SHP77 treated with DMSO at 0.1 percent for 48 hours (cell line): ENCODE results near the gene FOXP1.
"Not testable (repeated sequence)": the region's sequence is repeated elsewhere in the genome, so short reads cannot be mapped to it uniquely, and the experiment has no call there.

ENCODE experiments used
- DNase-seq: peaks from one replicate; lab custom pipeline; 2025; lab: John Stamatoyannopoulos, UW

The FOXP1 gene

DNA sequence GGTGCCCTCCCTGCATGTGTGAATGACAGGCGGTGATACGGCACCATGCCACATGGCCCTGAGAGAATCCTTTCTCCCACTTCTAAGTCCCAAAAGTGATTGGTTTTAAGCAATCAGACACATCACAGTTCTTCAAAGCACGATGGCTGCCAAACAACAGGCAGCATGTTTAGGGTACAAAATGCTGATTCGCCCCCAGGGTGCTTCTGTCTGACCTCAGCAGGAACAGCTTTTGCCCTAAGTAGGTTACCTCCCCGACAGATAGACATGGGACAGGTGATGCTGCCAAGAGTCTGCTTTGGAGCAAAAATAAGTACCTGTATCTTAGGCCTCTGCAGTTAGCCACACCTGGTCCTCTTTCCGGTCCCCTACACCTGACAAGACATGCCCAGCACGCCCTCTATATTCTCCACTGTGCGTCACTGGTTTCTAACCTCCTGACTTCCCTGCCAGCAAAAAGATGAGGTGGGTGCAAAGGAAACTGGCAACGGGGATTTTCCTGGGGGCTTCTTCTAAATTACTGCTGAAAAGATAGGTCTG lies 549.8 kb downstream of the FOXP1 start:
- DNase-seq, result no peak

- DNase-seq, result no peak
These were observed 551.5 kb downstream of the FOXP1 start for GRCh38 chr3:71031914-71032521.

GRCh38 chr3:71031181-71031580 lies 552.3 kb downstream of the FOXP1 start:
- DNase-seq, result no peak

GRCh38 chr3:71030748-71031147 lies 552.8 kb downstream of the FOXP1 start:
- DNase-seq, result no peak

- DNase-seq, result no peak
These were observed 553.8 kb downstream of the FOXP1 start for GRCh38 chr3:71029770-71030169.

DNA sequence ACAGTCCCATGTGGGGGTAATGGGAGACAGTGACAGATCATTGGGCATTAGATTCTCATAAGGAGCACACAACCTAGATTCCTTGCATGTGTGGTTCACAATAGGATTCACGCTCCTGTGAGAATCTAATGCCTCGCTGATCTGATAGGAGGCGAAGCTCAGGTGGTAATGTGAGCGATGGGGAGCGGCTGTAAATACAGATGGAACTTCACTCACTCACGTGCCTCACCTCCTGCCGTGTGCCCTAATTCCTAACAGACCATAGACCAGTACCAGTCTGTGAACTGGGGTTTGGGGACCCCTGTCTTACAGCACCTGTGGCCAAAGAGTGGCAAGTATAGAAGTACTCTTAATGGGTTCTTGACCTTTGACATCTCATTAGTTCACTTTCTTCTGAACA lies 554.7 kb downstream of the FOXP1 start:
- DNase-seq, result no peak

DNA sequence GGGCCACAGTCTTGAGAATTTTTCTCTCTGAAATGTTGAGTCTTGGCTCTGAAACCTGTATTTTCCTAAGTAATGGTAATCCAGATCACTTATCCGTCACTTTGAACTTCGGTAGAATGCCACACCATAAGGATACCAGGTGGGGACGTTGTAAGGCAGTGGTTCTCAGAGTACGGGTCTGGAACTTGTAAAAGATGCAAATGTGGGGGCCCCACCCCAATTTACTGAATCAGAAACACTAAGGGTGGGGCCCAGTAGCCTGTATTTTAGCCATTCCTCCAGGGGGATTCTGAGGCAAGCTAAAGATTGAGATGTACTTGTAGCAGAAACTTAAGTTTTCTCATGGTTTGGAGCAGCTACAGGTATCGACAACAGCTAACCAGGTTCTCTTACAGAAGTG lies 555.3 kb downstream of the FOXP1 start:
- DNase-seq, result no peak

GRCh38 chr3:71026634-71027578 lies 556.6 kb downstream of the FOXP1 start:
- no peak for DNase-seq

GRCh38 chr3:71025516-71025915 lies 558.0 kb downstream of the FOXP1 start:
- no peak for DNase-seq

GRCh38 chr3:71025010-71025409 lies 558.5 kb downstream of the FOXP1 start:
- no peak for DNase-seq

- DNase-seq, result no peak
These were observed 560.8 kb downstream of the FOXP1 start for GRCh38 chr3:71022551-71023335.

- no peak for DNase-seq
These were observed 564.7 kb downstream of the FOXP1 start for GRCh38 chr3:71018799-71019198.

DNA sequence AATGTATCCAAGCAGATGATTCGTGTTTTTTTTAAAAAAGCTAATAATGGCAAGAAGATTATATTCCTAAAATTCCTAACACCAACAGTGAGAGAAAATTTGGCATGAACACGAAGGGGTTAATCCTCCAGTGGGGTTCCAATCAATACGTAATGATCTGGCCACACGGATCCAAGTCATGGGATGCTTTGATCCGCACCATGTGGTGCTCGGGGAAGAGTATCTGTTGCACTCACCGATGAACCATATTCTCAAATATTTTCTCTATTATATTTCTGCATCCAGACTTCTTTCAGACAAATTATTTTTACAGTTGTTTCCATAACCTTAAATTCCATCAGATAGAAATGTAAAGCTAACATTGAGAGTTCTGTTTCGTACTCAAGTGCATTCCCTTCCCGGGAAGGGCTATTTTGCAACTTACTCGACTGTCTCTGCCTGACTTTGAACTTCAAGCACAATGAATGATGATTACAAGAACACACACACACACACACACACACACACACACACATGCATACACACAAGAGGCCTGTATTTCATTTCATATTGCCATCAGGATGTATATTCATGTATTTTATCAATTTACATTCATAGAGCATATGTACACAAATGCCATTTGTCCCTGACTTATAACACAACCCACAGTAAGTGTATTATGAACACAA lies 567.2 kb downstream of the FOXP1 start:
- no peak for DNase-seq

DNA sequence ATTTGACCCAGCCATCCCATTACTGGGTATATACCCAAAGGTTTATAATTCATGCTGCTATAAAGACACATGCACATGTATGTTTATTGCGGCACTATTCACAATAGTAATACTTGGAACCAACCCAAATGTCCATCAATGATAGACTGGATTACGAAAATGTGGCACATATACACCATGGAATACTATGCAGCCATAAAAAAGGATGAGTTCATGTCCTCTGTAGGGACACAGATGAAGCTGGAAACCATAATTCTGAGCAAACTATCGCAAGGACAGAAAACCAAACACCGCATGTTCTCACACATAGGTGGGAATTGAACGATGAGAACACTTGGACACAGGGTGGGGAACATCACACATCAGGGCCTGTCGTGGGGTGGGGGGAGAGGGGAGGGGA lies 568.9 kb downstream of the FOXP1 start:
- not testable (repeated sequence) for DNase-seq

DNA sequence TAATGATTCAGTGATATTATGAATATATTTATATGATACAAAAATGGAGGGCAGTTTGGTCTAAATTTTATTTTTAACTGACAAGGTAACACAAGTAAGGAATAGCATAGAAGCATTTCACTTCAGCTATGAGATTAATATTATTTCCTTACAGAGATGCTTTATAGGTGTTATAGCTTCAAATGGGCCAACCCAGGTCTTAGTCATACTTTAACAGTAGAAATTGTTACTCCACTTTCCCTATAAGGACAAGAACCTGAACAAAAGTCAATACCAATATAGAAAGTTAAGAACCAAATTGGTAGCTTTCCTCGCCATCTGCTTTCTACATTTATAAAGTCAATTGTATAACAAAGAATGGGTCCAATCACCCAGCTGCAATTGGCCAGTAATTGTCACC lies 570.6 kb downstream of the FOXP1 start:
- DNase-seq, result no peak

DNA sequence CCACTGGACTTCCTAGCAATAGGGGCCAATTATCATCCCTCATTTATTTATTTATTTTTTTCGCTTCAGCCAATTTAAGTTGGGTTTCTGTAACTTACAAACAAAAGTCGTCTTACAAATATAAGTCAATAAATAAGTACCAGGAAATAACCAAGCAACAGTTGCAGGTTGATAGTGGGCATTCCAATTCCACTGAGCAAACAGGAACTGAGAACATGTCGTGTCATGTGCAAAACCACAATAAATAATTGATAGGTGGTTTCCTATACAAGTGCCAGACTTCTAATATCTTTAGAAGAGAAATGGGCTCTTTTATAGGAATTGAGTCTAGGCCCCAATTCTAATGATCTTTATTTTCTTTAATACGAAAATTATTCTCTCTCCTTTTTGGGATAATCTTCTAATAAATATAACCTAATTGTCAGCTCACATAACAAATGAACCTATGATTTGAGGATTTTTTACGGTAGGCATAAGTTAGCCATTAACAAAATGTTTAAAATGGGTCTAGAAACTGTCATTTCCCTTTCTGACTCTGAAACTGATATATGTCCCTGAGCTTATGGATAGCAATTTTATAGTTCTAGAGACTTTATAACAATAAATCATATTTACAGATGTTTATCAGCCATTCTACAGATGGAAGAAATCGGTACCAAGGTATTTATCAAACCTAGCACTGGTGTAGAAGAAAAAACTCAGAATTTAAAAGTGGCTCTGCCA lies 571.8 kb downstream of the FOXP1 start:
- DNase-seq, result no peak

DNA sequence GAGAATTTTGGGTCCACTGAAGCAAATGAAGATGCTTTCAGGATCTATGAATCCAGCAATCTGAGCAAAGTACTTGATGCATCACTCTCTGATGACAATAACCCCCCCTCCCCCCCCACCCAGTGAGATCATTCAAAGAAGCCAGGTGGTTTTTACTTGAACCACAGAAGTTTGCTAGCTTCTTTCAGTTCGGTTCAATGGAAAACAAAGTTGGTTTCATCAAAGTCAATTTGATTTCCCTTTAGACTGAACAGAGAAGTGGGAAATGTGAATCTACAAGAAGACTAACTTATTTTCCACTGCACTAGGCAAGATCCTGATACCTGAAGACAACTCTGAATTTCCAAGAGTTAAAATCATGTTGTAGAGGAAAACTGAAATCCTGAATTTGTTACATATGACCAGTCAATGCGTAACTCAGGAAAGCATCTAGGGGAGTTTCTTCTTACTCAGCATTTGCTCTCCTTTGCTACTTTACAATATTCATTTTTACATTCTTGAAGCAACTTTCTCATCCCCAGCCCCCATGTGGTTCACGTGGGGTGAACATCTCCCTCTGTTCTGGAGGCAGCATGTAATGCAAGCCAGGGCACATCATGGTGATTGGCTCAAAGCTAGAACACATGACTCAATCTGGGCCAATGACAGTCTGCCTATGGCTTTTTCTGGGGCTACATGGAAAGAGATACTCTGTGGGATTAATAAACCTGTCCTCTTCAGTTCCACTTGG lies 572.6 kb downstream of the FOXP1 start:
- DNase-seq, result no peak

DNA sequence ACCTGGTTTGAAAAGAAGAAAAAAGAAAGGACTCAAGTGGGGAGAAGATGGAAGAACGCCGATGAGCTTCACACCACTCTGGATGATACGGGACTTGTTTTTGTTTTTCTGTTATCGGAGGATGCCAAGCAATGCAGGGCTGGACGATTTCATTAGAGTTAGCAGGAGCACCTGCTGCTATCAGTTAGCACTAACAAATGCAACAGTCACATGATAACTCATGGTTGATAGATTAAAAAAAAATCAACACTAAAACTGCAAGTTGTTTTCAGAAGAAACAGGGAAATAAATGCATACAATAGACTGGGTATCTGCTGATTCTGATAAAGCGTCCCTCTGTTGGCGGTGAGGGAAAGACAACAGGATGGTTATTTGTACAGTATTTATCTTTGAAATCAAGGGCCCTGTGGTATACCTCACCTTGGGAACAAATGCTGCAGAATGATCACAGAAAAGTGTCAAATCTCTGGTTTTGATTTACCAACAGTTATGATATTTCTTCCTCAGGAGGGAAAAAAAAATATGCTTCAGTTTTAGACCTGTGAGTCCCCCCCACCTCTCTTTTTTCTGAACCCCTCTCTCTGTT lies 575.1 kb downstream of the FOXP1 start:
- no peak for DNase-seq

- DNase-seq, result no peak
These were observed 576.4 kb downstream of the FOXP1 start for GRCh38 chr3:71006810-71007785.
